Activated CD4-positive, CD25-positive, alpha-beta regulatory T cell treated with anti-CD3 and anti-CD28 coated beads, Interleukin-2, amount 50 U/mL, for 72 hours (primary cell): ENCODE measurements around the gene MEF2B.

ENCODE experiments used
- DNase-seq: peaks from one replicate; pipeline ENCODE4 v3.0.0; 2021

MEF2B gene

DNA sequence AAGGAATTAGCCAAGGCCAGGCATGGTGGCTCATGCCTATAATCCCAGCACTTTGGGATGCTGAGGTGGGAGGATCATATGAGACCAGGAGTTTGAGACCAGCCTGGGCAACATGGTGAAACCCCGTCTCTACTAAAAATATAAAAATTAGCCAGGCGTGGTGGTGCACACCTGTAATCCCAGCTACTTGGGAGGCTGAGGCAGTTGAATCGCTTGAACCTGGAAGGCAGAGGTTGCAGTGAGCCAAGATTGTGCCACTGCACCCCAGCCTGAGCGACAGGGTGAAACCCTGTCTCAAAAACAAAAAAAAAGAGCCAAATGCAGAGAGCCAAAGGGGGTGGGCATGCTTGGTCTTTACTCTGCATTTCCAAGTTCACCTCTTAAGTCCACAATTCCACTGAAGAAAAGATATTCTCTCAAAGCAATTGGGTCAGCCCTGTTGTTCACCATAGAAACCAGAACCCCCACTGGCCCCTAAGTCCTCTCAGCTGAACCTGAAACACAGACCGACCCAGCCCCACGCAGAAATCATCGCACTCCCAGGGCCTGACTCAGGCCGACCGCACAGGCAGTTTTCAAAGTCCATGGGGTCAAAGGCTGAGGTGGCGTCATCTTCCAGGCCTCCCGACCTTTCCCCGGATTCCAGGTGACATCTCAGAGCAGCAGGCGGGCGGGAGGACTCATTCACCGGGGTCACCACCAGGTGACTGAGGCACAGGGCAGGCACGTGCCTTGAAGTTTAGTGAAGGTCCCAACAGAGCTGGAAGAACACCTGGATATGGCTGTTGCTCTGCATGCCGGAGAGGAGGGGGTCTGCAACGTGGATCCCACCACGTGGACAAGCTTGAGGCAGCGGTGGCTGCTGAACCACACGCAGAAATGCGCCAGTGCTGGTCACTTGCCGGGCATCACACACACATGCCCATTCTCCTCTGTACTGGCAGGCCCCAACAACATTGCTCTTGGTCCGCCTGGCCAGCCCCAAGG lies 73.1 kb downstream of the MEF2B start:
- no peak for DNase-seq

DNA sequence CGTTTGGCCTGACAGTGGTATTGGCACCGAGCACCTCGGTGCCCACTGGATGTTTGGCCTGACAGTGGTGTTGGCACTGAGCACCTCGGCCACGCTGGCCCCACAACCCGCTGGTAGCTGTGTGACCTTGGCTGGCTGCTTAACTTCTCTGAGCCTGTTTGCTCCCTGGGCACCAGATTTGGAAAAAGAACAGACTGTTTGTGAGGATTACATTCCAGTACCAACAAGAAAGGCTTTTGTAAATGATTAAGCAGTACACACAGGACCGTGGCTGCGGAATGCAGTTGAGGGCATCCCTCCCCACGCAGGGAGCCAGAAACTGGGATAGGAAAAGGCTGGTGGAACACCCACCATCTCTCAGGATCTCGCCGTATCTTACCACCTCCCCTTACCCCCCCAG lies 74.4 kb downstream of the MEF2B start:
- no peak for DNase-seq
